Stimulated activated memory B cell treated with anti-CD40 and anti-IgM and Interleukin-4, amounts not matched to agents 10 μg/mL and 1 μg/mL and 100 μg/mL, for 72 hours (primary cell): ENCODE data around the gene EMP2.
A peak's percentile ranks its signal among the peaks of the same experiment; 100 is the strongest.
"Not testable (repeated sequence)": the region's sequence is repeated elsewhere in the genome, so short reads cannot be mapped to it uniquely, and the experiment has no call there.

Source experiments
- ATAC-seq: fragments of 150-1000 bp; cut with Tn5 transposase; 2 replicates; pipeline ENCODE4 v1.10.0; 2021
- H3K27ac Mint-ChIP-seq: one replicate; pipeline ENCODE4 v1.8.0; 2022; ENCODE audit warnings: mild to moderate bottlenecking, mixed read lengths
- H3K27me3 Mint-ChIP-seq: one replicate; pipeline ENCODE4 v1.8.0; 2022; ENCODE audit warnings: mixed read lengths
- H3K36me3 Mint-ChIP-seq: one replicate; pipeline ENCODE4 v1.8.0; 2022; ENCODE audit warnings: mixed read lengths
- H3K4me1 Mint-ChIP-seq: one replicate; pipeline ENCODE4 v1.8.0; 2022; ENCODE audit warnings: mixed read lengths
- H3K4me3 Mint-ChIP-seq: one replicate; pipeline ENCODE4 v1.8.0; 2022; ENCODE audit warnings: mild to moderate bottlenecking, moderate library complexity, mixed read lengths
- H3K9me3 Mint-ChIP-seq: one replicate; pipeline ENCODE4 v1.8.0; 2022; ENCODE audit warnings: mixed read lengths

EMP2 gene

DNA sequence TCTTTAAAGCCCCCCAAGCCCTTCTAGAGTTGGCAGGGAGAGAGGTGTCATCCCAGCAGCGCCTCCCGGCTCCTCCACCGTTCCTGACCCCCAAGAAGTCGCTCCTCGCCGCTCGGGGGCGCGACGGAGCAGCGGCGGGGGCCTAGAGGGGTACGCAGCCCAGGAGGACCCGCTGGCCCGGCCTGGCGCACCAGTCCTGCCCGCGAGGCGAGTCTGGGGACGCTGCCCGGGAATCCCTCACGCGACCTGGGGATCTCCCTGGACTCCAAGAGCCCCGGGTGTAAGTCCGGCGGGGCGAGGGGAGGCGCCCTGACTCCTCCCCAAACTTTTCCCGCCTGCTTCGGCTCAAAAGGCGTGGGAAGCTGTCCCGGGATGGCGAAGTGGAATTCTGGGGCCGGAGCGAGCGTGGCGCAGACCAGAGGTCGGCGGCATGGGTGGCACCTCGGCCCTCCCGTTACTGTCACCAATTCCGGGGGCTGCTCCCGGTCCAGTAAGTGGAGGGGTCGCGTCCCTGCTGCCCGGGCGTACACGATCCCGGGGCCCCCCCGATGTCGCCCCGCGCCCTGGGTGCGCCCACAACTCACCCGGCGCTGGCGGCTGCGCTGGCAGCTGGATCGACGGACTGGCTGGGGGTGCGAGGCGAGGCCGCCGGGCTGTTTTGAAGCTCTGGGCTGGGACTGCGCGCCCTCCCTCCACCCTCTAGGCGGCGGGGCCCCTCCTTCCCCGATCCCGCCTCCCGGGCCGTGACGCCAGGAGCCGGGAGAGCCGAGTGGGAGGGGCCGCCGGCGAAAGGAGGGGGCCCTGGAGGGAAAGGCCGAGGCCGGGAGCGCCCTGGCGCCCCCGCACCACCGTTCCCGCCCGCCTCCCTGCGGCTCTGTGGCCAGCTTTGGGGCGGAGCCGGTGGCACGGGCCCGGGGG lies at the start of gene EMP2:
EMP2 (minus strand) TSS at position 634 of the 918 bp plus-strand sequence. CDS start 32,981 bp downstream, outside the sequence.
- Mint-ChIP-seq H3K4me1 (peaks cover 8% of the 10 kb centered on the region), H3K4me3 (peak within 1 kb of the TSS; percentile 70), H3K36me3 (no peaks in the 10 kb centered on the region), H3K27me3 (peaks cover 68% of the 10 kb centered on the region), H3K9me3 (no peaks in the 10 kb centered on the region), H3K27ac (no peak within 1 kb of the TSS)
- ATAC-seq: peak; percentile 65

DNA sequence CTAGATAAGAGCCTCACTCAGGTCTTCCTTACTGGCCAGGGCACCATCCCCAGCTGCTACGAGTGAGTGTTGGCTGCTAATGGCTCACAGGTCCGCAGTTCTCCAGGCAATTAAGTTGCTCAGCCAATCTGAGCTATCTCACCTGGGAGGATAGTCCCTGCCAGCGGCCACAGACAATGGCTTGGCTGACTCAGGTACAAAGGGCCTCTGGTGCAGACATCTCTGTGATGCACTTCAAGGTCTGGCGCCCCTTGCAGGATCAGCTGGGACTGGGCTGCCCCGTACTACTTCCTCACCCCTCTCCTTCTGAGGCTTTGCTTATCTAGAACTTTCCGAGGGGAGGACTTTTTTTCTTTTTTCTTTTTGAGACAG lies 49.2 kb upstream of the EMP2 start:
- H3K4me1 Mint-ChIP-seq: no peaks in the 10 kb centered on the region
- no peak for ATAC-seq
- peaks cover 5% of the 10 kb centered on the region for H3K9me3 Mint-ChIP-seq
- peaks cover 53% of the 10 kb centered on the region for H3K27me3 Mint-ChIP-seq
- H3K4me3 Mint-ChIP-seq: no peak overlapping the region
- no peak overlapping the region for H3K27ac Mint-ChIP-seq
- H3K36me3 Mint-ChIP-seq: no peaks in the 10 kb centered on the region

- no peak overlapping the region for H3K4me3 Mint-ChIP-seq
- H3K4me1 Mint-ChIP-seq: no peaks in the 10 kb centered on the region
- no peaks in the 10 kb centered on the region for H3K36me3 Mint-ChIP-seq
- no peak for ATAC-seq
- H3K27me3 Mint-ChIP-seq: peaks cover 28% of the 10 kb centered on the region
- H3K9me3 Mint-ChIP-seq: peaks cover 3% of the 10 kb centered on the region
- H3K27ac Mint-ChIP-seq: no peak overlapping the region
Observed at GRCh38 chr16:10625595-10626357, 45.4 kb upstream of the EMP2 start.

DNA sequence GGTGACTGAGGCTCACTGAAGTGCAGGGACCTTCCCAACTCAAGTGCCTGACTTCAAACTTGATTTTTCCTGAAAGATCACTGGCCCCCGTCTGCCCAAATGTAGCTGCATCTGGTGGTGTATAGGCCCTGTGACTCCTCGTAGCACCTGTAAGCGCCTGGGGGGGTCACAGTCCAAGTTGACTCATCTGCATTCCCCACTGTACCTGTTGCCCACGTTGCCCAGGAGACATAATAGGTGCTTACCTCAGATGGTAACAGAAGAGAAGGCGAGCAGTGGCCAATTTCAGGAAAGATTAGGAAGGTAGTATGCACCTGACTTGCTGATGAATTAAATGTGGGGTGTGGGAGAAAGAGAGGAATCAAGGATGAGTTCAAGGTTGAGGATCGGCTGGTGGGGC lies 44.1 kb upstream of the EMP2 start:
- H3K27ac Mint-ChIP-seq: no peak overlapping the region
- peaks cover 34% of the 10 kb centered on the region for H3K27me3 Mint-ChIP-seq
- no peaks in the 10 kb centered on the region for H3K36me3 Mint-ChIP-seq
- peaks cover 3% of the 10 kb centered on the region for H3K9me3 Mint-ChIP-seq
- ATAC-seq: no peak
- H3K4me3 Mint-ChIP-seq: no peak overlapping the region
- H3K4me1 Mint-ChIP-seq: peaks cover 8% of the 10 kb centered on the region

- no peak for ATAC-seq
- no peak overlapping the region for H3K27ac Mint-ChIP-seq
- H3K4me1 Mint-ChIP-seq: peaks cover 14% of the 10 kb centered on the region
- peaks cover 3% of the 10 kb centered on the region for H3K9me3 Mint-ChIP-seq
- no peaks in the 10 kb centered on the region for H3K36me3 Mint-ChIP-seq
- H3K27me3 Mint-ChIP-seq: peaks cover 46% of the 10 kb centered on the region
- no peak overlapping the region for H3K4me3 Mint-ChIP-seq
Observed at GRCh38 chr16:10623059-10623458, 42.7 kb upstream of the EMP2 start.

DNA sequence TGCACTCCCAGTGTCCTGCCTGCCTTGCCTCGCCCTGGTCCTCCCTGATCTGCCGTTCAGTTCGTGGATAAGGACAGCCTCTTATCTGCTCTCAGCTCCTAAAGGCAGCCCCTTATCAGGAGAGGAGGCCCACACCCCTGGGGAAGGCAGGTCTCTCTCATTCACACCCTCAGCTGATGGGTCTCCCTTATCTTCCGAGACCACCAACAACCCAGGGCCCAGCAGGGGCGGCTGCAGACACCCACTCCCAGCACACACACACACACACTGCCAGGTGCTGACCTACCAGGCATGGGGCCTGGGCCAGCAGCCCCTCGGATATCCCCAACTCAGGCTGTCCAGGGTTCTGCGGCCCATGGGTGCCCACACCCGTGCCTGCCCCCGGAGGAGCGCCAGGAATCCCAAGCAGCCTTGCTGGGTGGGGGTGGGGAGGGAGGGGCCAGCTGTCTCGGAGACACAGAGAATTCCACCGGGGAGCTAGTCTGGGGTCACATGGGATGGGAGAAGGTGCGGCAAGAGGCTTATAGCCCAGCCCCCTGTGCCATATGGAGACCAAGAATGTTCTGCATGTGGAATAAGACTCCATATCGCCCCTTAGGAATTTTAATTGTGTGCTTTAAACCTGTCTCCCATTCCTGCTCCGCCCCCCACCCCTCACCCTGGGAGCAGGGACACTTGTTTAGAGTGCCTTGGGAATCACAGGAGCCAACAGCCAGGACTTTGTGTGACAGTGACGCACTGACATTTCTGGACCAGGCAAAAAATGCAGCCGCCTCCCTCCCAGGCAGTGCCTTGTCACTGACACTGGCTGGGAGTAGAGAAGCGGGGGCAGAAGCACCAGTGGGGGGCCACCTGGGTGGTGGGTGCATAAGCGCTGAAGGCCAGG lies 41.9 kb upstream of the EMP2 start:
- peak; percentile 31 for ATAC-seq
- peaks cover 46% of the 10 kb centered on the region for H3K27me3 Mint-ChIP-seq
- peaks cover 14% of the 10 kb centered on the region for H3K4me1 Mint-ChIP-seq
- no peaks in the 10 kb centered on the region for H3K36me3 Mint-ChIP-seq
- peaks cover 3% of the 10 kb centered on the region for H3K9me3 Mint-ChIP-seq
- H3K4me3 Mint-ChIP-seq: no peak overlapping the region
- H3K27ac Mint-ChIP-seq: no peak overlapping the region

DNA sequence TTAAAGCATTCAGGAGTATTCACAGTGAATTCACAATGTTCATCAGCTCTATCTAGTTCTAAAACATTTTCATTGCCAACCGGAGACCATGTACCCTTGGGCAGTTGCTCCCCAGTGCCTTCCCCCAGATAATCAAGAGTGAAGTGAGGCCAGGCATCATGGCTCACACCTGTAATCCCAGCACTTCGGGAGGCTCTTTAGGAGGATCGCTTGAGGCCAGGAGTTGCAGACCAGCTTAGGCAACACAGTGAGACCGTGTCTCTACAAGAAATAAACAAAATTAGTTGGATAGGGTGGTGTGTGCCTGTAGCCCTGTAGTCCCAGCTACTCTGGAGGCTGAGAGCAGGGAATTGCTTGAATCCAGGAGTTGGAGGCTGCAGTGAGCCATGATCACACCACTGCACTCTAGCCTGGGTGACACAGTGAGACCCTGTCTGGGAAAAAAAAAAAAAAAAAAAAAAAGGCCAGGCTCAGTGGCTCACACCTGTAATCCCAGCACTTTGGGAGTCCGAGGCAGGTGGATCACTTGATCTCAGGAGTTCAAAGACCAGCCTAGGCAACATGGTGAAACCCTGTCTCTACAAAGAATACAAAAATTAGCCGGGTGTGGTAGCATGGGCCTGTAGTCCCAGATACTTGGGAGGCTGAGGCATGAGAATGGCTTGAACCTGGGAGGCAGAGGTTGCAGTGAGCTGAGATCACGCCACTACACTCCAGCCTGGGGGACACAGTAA lies 41.0 kb upstream of the EMP2 start:
- not testable (repeated sequence) for H3K9me3 Mint-ChIP-seq, H3K27ac Mint-ChIP-seq, ATAC-seq, H3K36me3 Mint-ChIP-seq, H3K4me3 Mint-ChIP-seq
- peaks cover 46% of the 10 kb centered on the region for H3K27me3 Mint-ChIP-seq
- H3K4me1 Mint-ChIP-seq: peaks cover 14% of the 10 kb centered on the region

- Mint-ChIP-seq H3K4me1 (peaks cover 14% of the 10 kb centered on the region), H3K36me3 (no peaks in the 10 kb centered on the region), H3K9me3 (peaks cover 3% of the 10 kb centered on the region), H3K4me3 (no peak overlapping the region), H3K27ac (no peak overlapping the region), H3K27me3 (peaks cover 45% of the 10 kb centered on the region)
- no peak for ATAC-seq
Observed at GRCh38 chr16:10620120-10620519, 39.7 kb upstream of the EMP2 start.

- peak; percentile 49 for ATAC-seq
- H3K4me3 Mint-ChIP-seq: peak overlapping the region; percentile 14
- H3K27ac Mint-ChIP-seq: no peak overlapping the region
- H3K4me1 Mint-ChIP-seq: peaks cover 15% of the 10 kb centered on the region
- H3K27me3 Mint-ChIP-seq: peaks cover 38% of the 10 kb centered on the region
- no peaks in the 10 kb centered on the region for H3K9me3 Mint-ChIP-seq
- no peaks in the 10 kb centered on the region for H3K36me3 Mint-ChIP-seq
Observed at GRCh38 chr16:10619271-10619849, 39.0 kb upstream of the EMP2 start.

DNA sequence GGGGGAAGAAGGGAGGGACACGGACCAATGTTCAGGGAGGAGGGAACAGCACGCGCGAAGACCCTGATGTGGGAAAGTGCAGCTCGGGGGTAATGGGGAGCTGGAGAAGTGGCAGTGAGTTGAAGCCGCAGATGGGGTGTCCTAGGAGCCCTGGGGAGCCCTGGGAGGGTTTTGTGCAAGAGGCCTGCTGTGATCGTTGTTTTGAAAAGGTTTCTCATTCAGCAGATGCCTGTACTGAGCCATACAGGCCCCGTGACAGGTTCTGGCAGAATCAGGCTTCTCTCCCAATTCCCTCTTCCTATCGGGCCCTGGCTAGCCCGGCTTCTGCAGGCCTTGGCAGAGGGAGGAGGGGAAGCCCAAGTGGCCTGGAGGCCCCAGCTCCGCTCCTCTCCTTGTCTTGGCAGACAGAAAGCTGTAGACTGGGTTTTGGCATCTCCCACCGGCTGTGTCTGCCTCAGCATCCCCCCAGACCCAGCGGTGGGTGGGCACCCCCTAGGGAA lies 38.4 kb upstream of the EMP2 start:
- Mint-ChIP-seq H3K4me3 (peak overlapping the region; percentile 8), H3K9me3 (no peaks in the 10 kb centered on the region), H3K36me3 (no peaks in the 10 kb centered on the region), H3K27me3 (peaks cover 36% of the 10 kb centered on the region), H3K4me1 (peaks cover 21% of the 10 kb centered on the region), H3K27ac (no peak overlapping the region)
- ATAC-seq: no peak

GRCh38 chr16:10617662-10618420 lies 37.4 kb upstream of the EMP2 start:
- H3K4me3 Mint-ChIP-seq: no peak overlapping the region
- ATAC-seq: no peak
- H3K27ac Mint-ChIP-seq: no peak overlapping the region
- peaks cover 24% of the 10 kb centered on the region for H3K4me1 Mint-ChIP-seq
- no peaks in the 10 kb centered on the region for H3K36me3 Mint-ChIP-seq
- no peaks in the 10 kb centered on the region for H3K9me3 Mint-ChIP-seq
- H3K27me3 Mint-ChIP-seq: peaks cover 36% of the 10 kb centered on the region

DNA sequence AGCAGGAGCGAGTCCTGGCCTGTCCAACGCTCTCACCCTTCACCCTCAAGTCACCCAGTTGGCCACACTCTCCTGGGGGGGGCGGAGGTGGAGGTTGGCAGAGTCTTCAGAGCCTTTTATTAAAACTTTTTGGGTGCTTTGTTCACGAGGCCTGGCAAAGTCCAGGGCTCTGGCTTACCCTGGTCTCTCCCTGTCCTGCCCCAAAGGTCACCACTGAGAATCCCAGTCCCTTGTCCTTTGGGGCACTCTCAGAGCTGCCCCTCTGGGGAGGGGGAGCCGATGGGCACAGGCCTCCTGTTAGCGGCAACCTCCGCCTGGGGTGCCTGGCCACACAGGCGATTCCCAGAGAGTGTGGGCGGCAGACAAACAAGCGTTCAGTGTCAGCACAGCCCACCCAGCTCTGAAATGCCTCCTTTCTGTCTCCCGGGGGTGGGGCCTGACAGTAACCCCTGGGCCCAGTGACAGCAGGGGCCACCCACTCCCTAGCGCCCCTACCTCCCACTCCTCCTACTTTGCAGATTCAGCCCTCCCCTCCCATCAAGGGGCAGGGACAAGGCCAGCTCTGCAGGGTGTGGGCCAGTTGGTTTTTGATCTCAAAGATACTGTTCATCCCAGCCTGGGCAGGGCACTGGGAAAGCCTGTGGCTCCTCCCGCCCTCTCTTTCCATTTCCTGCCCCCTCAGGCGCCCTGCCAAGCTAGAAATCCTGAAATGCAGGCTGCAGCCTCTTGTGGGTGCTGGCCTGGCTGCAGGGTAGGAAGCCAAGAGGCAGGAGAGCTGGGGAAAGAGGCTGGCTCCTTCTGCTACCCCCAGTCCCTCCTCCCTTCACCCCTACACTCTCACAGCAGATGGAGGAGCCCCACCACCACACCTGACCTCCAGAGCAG lies 36.6 kb upstream of the EMP2 start:
- peaks cover 26% of the 10 kb centered on the region for H3K4me1 Mint-ChIP-seq
- no peak for ATAC-seq
- no peaks in the 10 kb centered on the region for H3K9me3 Mint-ChIP-seq
- H3K27me3 Mint-ChIP-seq: peaks cover 41% of the 10 kb centered on the region
- no peak overlapping the region for H3K27ac Mint-ChIP-seq
- H3K4me3 Mint-ChIP-seq: no peak overlapping the region
- no peaks in the 10 kb centered on the region for H3K36me3 Mint-ChIP-seq

GRCh38 chr16:10616419-10616755 lies 36.0 kb upstream of the EMP2 start:
- peaks cover 31% of the 10 kb centered on the region for H3K4me1 Mint-ChIP-seq

More at GRCh38 chr16:10616419-10616755, 36.0 kb upstream of the EMP2 start:
- no peak for ATAC-seq
- no peak overlapping the region for H3K4me3 Mint-ChIP-seq
- H3K27ac Mint-ChIP-seq: no peak overlapping the region
- H3K27me3 Mint-ChIP-seq: peaks cover 44% of the 10 kb centered on the region
- no peaks in the 10 kb centered on the region for H3K9me3 Mint-ChIP-seq
- no peaks in the 10 kb centered on the region for H3K36me3 Mint-ChIP-seq
